ENCODE measurements around the gene EEF1AKMT1. TPM values are rescaled to one million over a fixed set of nuclear protein-coding genes. Genes with fewer than 3 reads are reported as not detected.

EEF1AKMT1 gene
- total RNA-seq, 1 experiment from 2014 or later = 6.1 TPM

DNA sequence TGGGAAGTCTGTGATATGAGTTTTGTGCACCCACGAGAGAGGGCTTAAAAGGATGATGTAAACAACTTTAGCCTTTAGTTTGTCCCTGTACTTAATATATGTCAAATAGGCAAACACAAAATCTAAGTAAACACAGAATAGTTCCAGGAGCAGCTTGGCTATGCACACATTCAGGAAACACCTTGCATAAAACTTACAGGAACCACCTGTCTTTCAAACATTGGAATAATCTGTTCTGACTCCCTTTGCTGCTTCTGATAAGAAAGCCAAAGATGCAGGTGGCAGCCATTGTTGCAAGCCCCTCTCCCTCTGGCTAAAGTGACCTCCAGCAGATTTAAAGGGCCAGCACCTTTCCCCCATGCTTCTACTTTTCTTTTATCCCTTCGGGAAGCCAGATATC lies 4.7 kb downstream of the EEF1AKMT1 start:
- Histone ChIP-seq H2BK15ac (ENCODE audit: low read depth, low read length) (no peak overlapping the region), H3K79me1 (ENCODE audit: insufficient read depth, low read depth, low read length, poor library complexity, severe bottlenecking) (no peaks in the 10 kb centered on the region), H2BK12ac (ENCODE audit: insufficient read length, low read depth, low read length) (no peak overlapping the region), H4K8ac (replicated peaks; ENCODE audit: insufficient read length, low read depth, low read length) (no peak overlapping the region), H4K20me1 (ENCODE audit: control insufficient read depth, insufficient read depth, insufficient read length) (no peaks in the 10 kb centered on the region), H4K91ac (ENCODE audit: insufficient read length, low read depth, low read length) (no peak overlapping the region), H3K79me2 (ENCODE audit: insufficient read depth, low read length) (no peaks in the 10 kb centered on the region), H3K23me2 (ENCODE audit: insufficient read length, low read depth, low read length, poor library complexity, severe bottlenecking) (peaks cover 6% of the 10 kb centered on the region), H3K4ac (ENCODE audit: low read depth, low read length) (no peak overlapping the region), H3K4me1 (ENCODE audit: insufficient read depth, low read length) (no peaks in the 10 kb centered on the region), H3K18ac (ENCODE audit: insufficient read length, low read depth, low read length) (no peak overlapping the region), H4K5ac (ENCODE audit: insufficient read length, low read depth, low read length) (no peak overlapping the region), H3K27me3 (ENCODE audit: insufficient read depth, low read length) (no peaks in the 10 kb centered on the region), H3K4me2 (ENCODE audit: insufficient read depth, insufficient read length, low read length) (no peak overlapping the region), H2BK120ac (ENCODE audit: low read depth, low read length, poor library complexity, severe bottlenecking) (no peak overlapping the region), H3K56ac (ENCODE audit: insufficient read length, low read depth, low read length) (no peak overlapping the region), H2AFZ (ENCODE audit: low read length) (no peak overlapping the region), H3K23ac (ENCODE audit: insufficient read length, low read depth, low read length) (no peak overlapping the region), H3K9me3 (ENCODE audit: control insufficient read depth, low read depth, low read length) (no peaks in the 10 kb centered on the region), H3T11ph (ENCODE audit: low read length) (no peak overlapping the region), H2BK5ac (ENCODE audit: insufficient read length, low read length) (no peak overlapping the region), H3K14ac (ENCODE audit: insufficient read depth, low read length) (no peak overlapping the region), H2AK5ac (ENCODE audit: insufficient read length, low read length) (no peak overlapping the region), H2BK20ac (ENCODE audit: low read depth, low read length, poor library complexity, severe bottlenecking) (no peak overlapping the region), H3K9ac (ENCODE audit: extremely low read depth, insufficient read length, low read length) (no peak overlapping the region), H3K27ac (ENCODE audit: insufficient read length, low read depth, low read length) (no peak overlapping the region)
- H3K27me3 Mint-ChIP-seq (ENCODE audit: low read depth) = peaks cover 3% of the 10 kb centered on the region; the same call in 1 of the 2 replicates
- no peak for DNase-seq
- no peak overlapping the region for H3K4me3 Mint-ChIP-seq
- H3K36me3 Mint-ChIP-seq (ENCODE audit: insufficient read depth in 1 of 3, low read depth in 3 of 3) = peaks cover 23 to 40% (median 24%) of the 10 kb centered on the region in 3 experiments
- no peak overlapping the region for H3K27ac Mint-ChIP-seq
- H3K4me1 Mint-ChIP-seq = peaks cover 15 to 19% of the 10 kb centered on the region in 2 experiments
- TF ChIP-seq, protein P1, sequence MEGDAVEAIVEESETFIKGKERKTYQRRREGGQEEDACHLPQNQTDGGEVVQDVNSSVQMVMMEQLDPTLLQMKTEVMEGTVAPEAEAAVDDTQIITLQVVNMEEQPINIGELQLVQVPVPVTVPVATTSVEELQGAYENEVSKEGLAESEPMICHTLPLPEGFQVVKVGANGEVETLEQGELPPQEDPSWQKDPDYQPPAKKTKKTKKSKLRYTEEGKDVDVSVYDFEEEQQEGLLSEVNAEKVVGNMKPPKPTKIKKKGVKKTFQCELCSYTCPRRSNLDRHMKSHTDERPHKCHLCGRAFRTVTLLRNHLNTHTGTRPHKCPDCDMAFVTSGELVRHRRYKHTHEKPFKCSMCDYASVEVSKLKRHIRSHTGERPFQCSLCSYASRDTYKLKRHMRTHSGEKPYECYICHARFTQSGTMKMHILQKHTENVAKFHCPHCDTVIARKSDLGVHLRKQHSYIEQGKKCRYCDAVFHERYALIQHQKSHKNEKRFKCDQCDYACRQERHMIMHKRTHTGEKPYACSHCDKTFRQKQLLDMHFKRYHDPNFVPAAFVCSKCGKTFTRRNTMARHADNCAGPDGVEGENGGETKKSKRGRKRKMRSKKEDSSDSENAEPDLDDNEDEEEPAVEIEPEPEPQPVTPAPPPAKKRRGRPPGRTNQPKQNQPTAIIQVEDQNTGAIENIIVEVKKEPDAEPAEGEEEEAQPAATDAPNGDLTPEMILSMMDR (conservative IDR thresholded peaks at IDR 0.05) = no peak
- whole genome bisulfite sequencing (ENCODE audit: extremely low coverage, insufficient read length, low lambda C conversion rate) = no CpG with 5 or more reads among the region's 2 CpGs
- peaks cover 19 to 28% of the 10 kb centered on the region in 2 experiments for H3K9me3 Mint-ChIP-seq

All from H9 (cell line).